H9 (cell line): ENCODE results near the gene LMNTD2. TPM values are rescaled to one million over a fixed set of nuclear protein-coding genes. Genes with fewer than 3 reads are reported as not detected.

ENCODE experiments used
- DNase-seq: peaks from one replicate; pipeline ENCODE4 v3.0.0-alpha.2; 2017
- H2AFZ ChIP-seq: one replicate; pipeline ENCODE4 v1.6.1; 2013; ENCODE audit warnings: mild to moderate bottlenecking, low read length, control low read depth, moderate library complexity
- H2AK5ac ChIP-seq: 2 replicates; pipeline ENCODE4 v1.6.1; 2013; ENCODE audit warnings: low read length, control low read depth, mixed read lengths; ENCODE audit not compliant: insufficient read length
- H2BK120ac ChIP-seq: one replicate; pipeline ENCODE4 v1.6.1; 2013; ENCODE audit warnings: low read depth, mild to moderate bottlenecking, low read length, control low read depth, inconsistent platforms; ENCODE audit not compliant: poor library complexity, severe bottlenecking
- H2BK12ac ChIP-seq: 2 replicates; pipeline ENCODE4 v1.6.1; 2013; ENCODE audit warnings: low read length, control low read depth, mixed read lengths, low read depth; ENCODE audit not compliant: insufficient read length
- H2BK15ac ChIP-seq: 2 replicates; pipeline ENCODE4 v1.6.1; 2013; ENCODE audit warnings: low read depth, low read length, control low read depth
- H2BK20ac ChIP-seq: one replicate; pipeline ENCODE4 v1.6.1; 2013; ENCODE audit warnings: low read depth, mild to moderate bottlenecking, low read length, control low read depth, inconsistent platforms; ENCODE audit not compliant: poor library complexity, severe bottlenecking
- H2BK5ac ChIP-seq: 2 replicates; pipeline ENCODE4 v1.6.1; 2013; ENCODE audit warnings: low read length, control low read depth, mixed read lengths; ENCODE audit not compliant: insufficient read length
- H3K14ac ChIP-seq: 2 replicates; pipeline ENCODE4 v1.6.1; 2013; ENCODE audit warnings: low read length, control low read depth; ENCODE audit not compliant: insufficient read depth
- H3K18ac ChIP-seq: 2 replicates; pipeline ENCODE4 v1.6.1; 2013; ENCODE audit warnings: low read depth, mild to moderate bottlenecking, mixed read lengths, low read length, control low read depth; ENCODE audit not compliant: insufficient read length
- H3K23ac ChIP-seq: 2 replicates; pipeline ENCODE4 v1.6.1; 2013; ENCODE audit warnings: low read length, control low read depth, mixed read lengths, low read depth; ENCODE audit not compliant: insufficient read length
- H3K23me2 ChIP-seq: 2 replicates; pipeline ENCODE4 v1.6.1; 2013; ENCODE audit warnings: low read depth, mild to moderate bottlenecking, mixed read lengths, low read length, control low read depth; ENCODE audit not compliant: insufficient read length, poor library complexity, severe bottlenecking
- H3K27ac ChIP-seq: 2 replicates; pipeline ENCODE4 v1.5.1; 2013; ENCODE audit warnings: low read length, control low read depth, mixed read lengths, low read depth; ENCODE audit not compliant: insufficient read length
- H3K27me3 ChIP-seq: 2 replicates; pipeline ENCODE4 v1.6.1; 2013; ENCODE audit warnings: low read length, control low read depth, inconsistent platforms; ENCODE audit not compliant: insufficient read depth
- H3K4ac ChIP-seq: 2 replicates; pipeline ENCODE4 v1.6.1; 2013; ENCODE audit warnings: low read depth, mild to moderate bottlenecking, control low read depth, inconsistent platforms, low read length, moderate library complexity
- H3K4me1 ChIP-seq: 2 replicates; pipeline ENCODE4 v1.6.1; 2013; ENCODE audit warnings: low read length, control low read depth, inconsistent platforms; ENCODE audit not compliant: insufficient read depth
- H3K4me2 ChIP-seq: 2 replicates; pipeline ENCODE4 v1.6.1; 2013; ENCODE audit warnings: low read length, control low read depth, mixed read lengths; ENCODE audit not compliant: insufficient read length, insufficient read depth
- H3K56ac ChIP-seq: 2 replicates; pipeline ENCODE4 v1.6.1; 2013; ENCODE audit warnings: low read depth, mild to moderate bottlenecking, mixed read lengths, low read length, control low read depth; ENCODE audit not compliant: insufficient read length
- H3K79me1 ChIP-seq: 2 replicates; pipeline ENCODE4 v1.6.1; 2013; ENCODE audit warnings: low read depth, mild to moderate bottlenecking, moderate library complexity, low read length, control low read depth, inconsistent platforms; ENCODE audit not compliant: insufficient read depth, poor library complexity, severe bottlenecking
- H3K79me2 ChIP-seq: 2 replicates; pipeline ENCODE4 v1.6.1; 2013; ENCODE audit warnings: low read length, control low read depth, inconsistent platforms; ENCODE audit not compliant: insufficient read depth
- H3K9ac ChIP-seq: 2 replicates; pipeline ENCODE4 v1.6.1; 2013; ENCODE audit warnings: low read length, control low read depth, mixed read lengths; ENCODE audit not compliant: insufficient read length; ENCODE audit errors: extremely low read depth
- H3K9me3 ChIP-seq: one replicate; pipeline ENCODE4 v1.6.1; 2013; ENCODE audit warnings: low read depth, low read length, inconsistent platforms; ENCODE audit not compliant: control insufficient read depth
- H3T11ph ChIP-seq: one replicate; pipeline ENCODE4 v1.6.1; 2013; ENCODE audit warnings: mild to moderate bottlenecking, low read length, control low read depth, inconsistent platforms
- H4K20me1 ChIP-seq: one replicate; pipeline ENCODE4 v1.6.1; 2013; ENCODE audit not compliant: control insufficient read depth, insufficient read length, insufficient read depth
- H4K5ac ChIP-seq: 2 replicates; pipeline ENCODE4 v1.6.1; 2013; ENCODE audit warnings: low read depth, mild to moderate bottlenecking, mixed read lengths, low read length, control low read depth; ENCODE audit not compliant: insufficient read length
- H4K8ac ChIP-seq: replicated peaks from 2 replicates; pipeline ENCODE4 v1.6.1; 2013; ENCODE audit warnings: low read length, control low read depth, mixed read lengths, low read depth; ENCODE audit not compliant: insufficient read length
- H4K91ac ChIP-seq: 2 replicates; pipeline ENCODE4 v1.6.1; 2013; ENCODE audit warnings: low read depth, mild to moderate bottlenecking, moderate library complexity, mixed read lengths, low read length, control low read depth; ENCODE audit not compliant: insufficient read length
- H3K27ac Mint-ChIP-seq, 3 experiments: 2 replicates in 2 of 3; 3 replicates in 1 of 3; pipeline ENCODE4 v1.8.0; 2020 to 2021; ENCODE audit warnings: mixed read lengths in 3 of 3, mild to moderate bottlenecking in 1 of 3, moderate library complexity in 1 of 3
- H3K27me3 Mint-ChIP-seq: 2 replicates; pipeline ENCODE4 v1.8.0; 2021; ENCODE audit warnings: low read depth, mild to moderate bottlenecking, moderate library complexity, mixed read lengths
- H3K36me3 Mint-ChIP-seq, 3 experiments: 2 replicates in 2 of 3; 3 replicates in 1 of 3; pipeline ENCODE4 v1.8.0; 2020 to 2021; ENCODE audit warnings: low read depth in 3 of 3, mixed read lengths in 3 of 3; ENCODE audit not compliant: insufficient read depth in 1 of 3
- H3K4me1 Mint-ChIP-seq, 2 experiments: 2 replicates each; pipeline ENCODE4 v1.8.0; 2020; ENCODE audit warnings: mixed read lengths in 2 of 2
- H3K4me3 Mint-ChIP-seq, 2 experiments: 2 replicates in 1 of 2; 3 replicates in 1 of 2; pipeline ENCODE4 v1.8.0; 2020 to 2021; ENCODE audit warnings: mild to moderate bottlenecking in 2 of 2, mixed read lengths in 2 of 2, moderate library complexity in 1 of 2
- H3K9me3 Mint-ChIP-seq, 2 experiments: 2 replicates in 1 of 2; 3 replicates in 1 of 2; pipeline ENCODE4 v1.8.0; 2020; ENCODE audit warnings: mild to moderate bottlenecking in 2 of 2, mixed read lengths in 2 of 2, moderate library complexity in 1 of 2
- CTCF ChIP-seq: fragments of 200-600 bp; sonication (generic); conservative IDR thresholded peaks from 3 replicates; pipeline ENCODE4 v1.8.0; 2021; ENCODE audit warnings: antibody characterized with exemption, mild to moderate bottlenecking
- WGBS: extraction: QIAGEN DNeasy Blood & Tissue Kit; methylation state at CpG from one replicate; pipeline ENCODE4 v1.1.7; 2013; ENCODE audit warnings: missing lambda C conversion rate, low lambda C conversion rate, mixed read lengths; ENCODE audit not compliant: insufficient read length; ENCODE audit errors: extremely low coverage; 5-methylcytosine and 5-hydroxymethylcytosine counted together
- total RNA-seq: library from RNA; stranded (reverse); gene quantifications from 2 replicates; pipeline ENCODE4 v1.2.1, GENCODE V29; 2021

The LMNTD2 gene
- total RNA-seq, 1 experiment from 2014 or later = 4.7 TPM

GRCh38 chr11:565921-566509 lies 5.5 kb upstream of the LMNTD2 start:
- DNase-seq = peak; percentile 58
- H3K79me2 ChIP-seq = no peaks in the 10 kb centered on the region
- H3K4ac ChIP-seq = no peak overlapping the region
- H2BK5ac ChIP-seq = no peak overlapping the region
- no peak for TF ChIP-seq CTCF
- H3K23ac ChIP-seq = no peak overlapping the region
- Mint-ChIP-seq H3K36me3 (peaks cover 0 to 11% (median 4%) of the 10 kb centered on the region in 3 experiments; a peak in 5 of 7 replicates), H3K9me3 (0 out of 5 replicates have a peak, but pooled peaks cover 0 to 2% of the 10 kb centered on the region in 2 experiments), H3K4me3 (peak overlapping the region in 1 of 2 experiments; percentile 9; a peak in 1 of 5 replicates), H3K4me1 (peaks cover 20 to 32% of the 10 kb centered on the region in 2 experiments), H3K27me3 (peaks cover 2% of the 10 kb centered on the region; the same call in 1 of the 2 replicates), H3K27ac (0 out of 7 replicates have a peak overlapping the region, but pooled peaks of 1 of the 3 experiments have one; percentile 47)
- no CpG with 5 or more reads among the region's 12 CpGs for WGBS
- no peak overlapping the region for H3T11ph ChIP-seq
- H4K91ac ChIP-seq = no peak overlapping the region
- H2AFZ ChIP-seq = no peak overlapping the region
- H3K9me3 ChIP-seq = no peaks in the 10 kb centered on the region
- H3K4me1 ChIP-seq = no peaks in the 10 kb centered on the region
- H2BK12ac ChIP-seq = no peak overlapping the region
- no peak overlapping the region for H4K5ac ChIP-seq
- H3K9ac ChIP-seq = no peak overlapping the region
- no peak overlapping the region for H2BK15ac ChIP-seq
- no peak overlapping the region for H3K14ac ChIP-seq
- no peaks in the 10 kb centered on the region for H3K79me1 ChIP-seq
- peaks cover 10% of the 10 kb centered on the region for H3K23me2 ChIP-seq
- H2BK20ac ChIP-seq = no peak overlapping the region
- H2AK5ac ChIP-seq = no peak overlapping the region
- H3K27me3 ChIP-seq = no peaks in the 10 kb centered on the region
- H3K4me2 ChIP-seq = no peak overlapping the region
- H4K20me1 ChIP-seq = no peaks in the 10 kb centered on the region
- no peak overlapping the region for H3K27ac ChIP-seq
- H3K18ac ChIP-seq = no peak overlapping the region
- H3K56ac ChIP-seq = no peak overlapping the region
- no peak overlapping the region for H2BK120ac ChIP-seq
- no peak overlapping the region for H4K8ac ChIP-seq
